GM12878 (cell line): ENCODE results near the gene PKNOX1. TPM values are rescaled to one million over a fixed set of nuclear protein-coding genes. Genes with fewer than 3 reads are reported as not detected.

Experiments
- ATF2 ChIP-seq: IDR thresholded peaks from 2 replicates; pipeline ENCODE4 v1.6.1; 2012; ENCODE audit warnings: low read length, inconsistent platforms
- CBX5 ChIP-seq: sonication (generic); IDR thresholded peaks from 2 replicates; pipeline ENCODE4 v1.6.1; 2016; ENCODE audit warnings: low read depth, moderate library complexity, mild to moderate bottlenecking, inconsistent platforms
- DPF2 ChIP-seq: fragments of 450-650 bp; IDR thresholded peaks from 2 replicates; pipeline ENCODE4 v1.6.1; 2017; ENCODE audit warnings: mild to moderate bottlenecking
- GABPA ChIP-seq: IDR thresholded peaks from 2 replicates; pipeline ENCODE4 v1.6.1; 2014; ENCODE audit warnings: antibody characterized with exemption, low read depth, mild to moderate bottlenecking, inconsistent platforms
- IRF5 ChIP-seq: fragments of 450-650 bp; IDR thresholded peaks from 2 replicates; pipeline ENCODE4 v1.6.1; 2017; ENCODE audit warnings: borderline replicate concordance
- NR2C1 ChIP-seq: fragments of 450-650 bp; IDR thresholded peaks from 2 replicates; pipeline ENCODE4 v1.6.1; 2017; ENCODE audit warnings: antibody characterized with exemption, mild to moderate bottlenecking, moderate library complexity
- PAX8 ChIP-seq: fragments of 450-650 bp; IDR thresholded peaks from 2 replicates; pipeline ENCODE4 v1.6.1; 2017; ENCODE audit warnings: mild to moderate bottlenecking, moderate library complexity
- RBBP5 ChIP-seq: fragments of 200-600 bp; sonication (generic); conservative IDR thresholded peaks from 2 replicates; pipeline ENCODE4 v1.6.1; 2016
- SMARCA5 ChIP-seq: fragments of 450-650 bp; IDR thresholded peaks from 2 replicates; pipeline ENCODE4 v1.6.1; 2017; ENCODE audit warnings: mild to moderate bottlenecking
- ZBTB11 ChIP-seq: fragments of 450-650 bp; formaldehyde crosslinking; IDR thresholded peaks from 2 replicates; pipeline ENCODE4 v1.5.0; 2022; ENCODE audit warnings: mild to moderate bottlenecking, missing genetic modification characterization
- polyA plus RNA-seq, 11 experiments: library from polyadenylated mRNA; depleted of rRNA in 4 of 11; unstranded in 6 of 11; stranded (reverse) in 5 of 11; fragments of >200 nt; fragmentation: Nextera tagmentation in 4 of 11; fragmentation: Illumina TruSeq in 1 of 11; extraction: Ambion mirVana in 4 of 11; extraction: Trizol in 1 of 11; gene quantifications; 1 replicate in 1 of 11; 2 replicates in 10 of 11; pipeline versions ENCODE4 v1.2.1 to v1.2.3, GENCODE V29; 2011 to 2016; ENCODE audit warnings: inconsistent platforms in 2 of 11, missing spikeins in 2 of 11, low read depth in 1 of 11
- total RNA-seq, 4 experiments: library from RNA; depleted of rRNA in 3 of 4; stranded (reverse); fragments of >200 nt in 3 of 4; fragmentation: Illumina TruSeq in 1 of 4; extraction: Trizol in 1 of 4; gene quantifications; 2 replicates each; pipeline versions ENCODE4 v1.2.1 to v1.2.3, GENCODE V29; 2013 to 2021

PKNOX1 gene
- total and polyA plus RNA-seq, 10 of the 15 experiments (the other 5 are each of a cell fraction or from before 2014, with no cell fraction given) = 6.9 to 23.7 (median 13.2) TPM

GRCh38 chr21:42971897-42972275 lies 2.5 kb upstream of the PKNOX1 start (continued):
- TF ChIP-seq ATF2 (no peak), SMARCA5 (no peak), ZBTB11 (CRISPR knock-in tag) (no peak), DPF2 (no peak), GABPA (no peak), IRF5 (no peak), PAX8 (no peak), NR2C1 (no peak), RBBP5 (no peak), CBX5 (no peak)
